Measurements from ENCODE around the gene FILIP1.

GRCh38 chr6:75246386-75246785 lies 247.2 kb downstream of the FILIP1 start:
- no peak for TF ChIP-seq CTCF (conservative IDR thresholded peaks at IDR 0.05; ENCODE audit: low read depth, low read length)
- TF ChIP-seq EZH2phosphoT487 (IDR thresholded peaks at IDR 0.05; ENCODE audit: borderline replicate concordance, low read length), result no peak
- no peak for TF ChIP-seq EZH2 (IDR thresholded peaks at IDR 0.05; ENCODE audit: low read length, unreplicated experiment)
